H9 (cell line): ENCODE measurements around the gene PSME1. TPM values are rescaled to one million over a fixed set of nuclear protein-coding genes. Genes with fewer than 3 reads are reported as not detected.

ENCODE experiments used
- DNase-seq: peaks from one replicate; pipeline ENCODE4 v3.0.0-alpha.2; 2017
- H2AFZ ChIP-seq: one replicate; pipeline ENCODE4 v1.6.1; 2013; ENCODE audit warnings: mild to moderate bottlenecking, low read length, control low read depth, moderate library complexity
- H2AK5ac ChIP-seq: 2 replicates; pipeline ENCODE4 v1.6.1; 2013; ENCODE audit warnings: low read length, control low read depth, mixed read lengths; ENCODE audit not compliant: insufficient read length
- H2BK120ac ChIP-seq: one replicate; pipeline ENCODE4 v1.6.1; 2013; ENCODE audit warnings: low read depth, mild to moderate bottlenecking, low read length, control low read depth, inconsistent platforms; ENCODE audit not compliant: poor library complexity, severe bottlenecking
- H2BK12ac ChIP-seq: 2 replicates; pipeline ENCODE4 v1.6.1; 2013; ENCODE audit warnings: low read length, control low read depth, mixed read lengths, low read depth; ENCODE audit not compliant: insufficient read length
- H2BK15ac ChIP-seq: 2 replicates; pipeline ENCODE4 v1.6.1; 2013; ENCODE audit warnings: low read depth, low read length, control low read depth
- H2BK20ac ChIP-seq: one replicate; pipeline ENCODE4 v1.6.1; 2013; ENCODE audit warnings: low read depth, mild to moderate bottlenecking, low read length, control low read depth, inconsistent platforms; ENCODE audit not compliant: poor library complexity, severe bottlenecking
- H2BK5ac ChIP-seq: 2 replicates; pipeline ENCODE4 v1.6.1; 2013; ENCODE audit warnings: low read length, control low read depth, mixed read lengths; ENCODE audit not compliant: insufficient read length
- H3K14ac ChIP-seq: 2 replicates; pipeline ENCODE4 v1.6.1; 2013; ENCODE audit warnings: low read length, control low read depth; ENCODE audit not compliant: insufficient read depth
- H3K18ac ChIP-seq: 2 replicates; pipeline ENCODE4 v1.6.1; 2013; ENCODE audit warnings: low read depth, mild to moderate bottlenecking, mixed read lengths, low read length, control low read depth; ENCODE audit not compliant: insufficient read length
- H3K23ac ChIP-seq: 2 replicates; pipeline ENCODE4 v1.6.1; 2013; ENCODE audit warnings: low read length, control low read depth, mixed read lengths, low read depth; ENCODE audit not compliant: insufficient read length
- H3K23me2 ChIP-seq: 2 replicates; pipeline ENCODE4 v1.6.1; 2013; ENCODE audit warnings: low read depth, mild to moderate bottlenecking, mixed read lengths, low read length, control low read depth; ENCODE audit not compliant: insufficient read length, poor library complexity, severe bottlenecking
- H3K27ac ChIP-seq: 2 replicates; pipeline ENCODE4 v1.5.1; 2013; ENCODE audit warnings: low read length, control low read depth, mixed read lengths, low read depth; ENCODE audit not compliant: insufficient read length
- H3K27me3 ChIP-seq: 2 replicates; pipeline ENCODE4 v1.6.1; 2013; ENCODE audit warnings: low read length, control low read depth, inconsistent platforms; ENCODE audit not compliant: insufficient read depth
- H3K4ac ChIP-seq: 2 replicates; pipeline ENCODE4 v1.6.1; 2013; ENCODE audit warnings: low read depth, mild to moderate bottlenecking, control low read depth, inconsistent platforms, low read length, moderate library complexity
- H3K4me1 ChIP-seq: 2 replicates; pipeline ENCODE4 v1.6.1; 2013; ENCODE audit warnings: low read length, control low read depth, inconsistent platforms; ENCODE audit not compliant: insufficient read depth
- H3K4me2 ChIP-seq: 2 replicates; pipeline ENCODE4 v1.6.1; 2013; ENCODE audit warnings: low read length, control low read depth, mixed read lengths; ENCODE audit not compliant: insufficient read length, insufficient read depth
- H3K56ac ChIP-seq: 2 replicates; pipeline ENCODE4 v1.6.1; 2013; ENCODE audit warnings: low read depth, mild to moderate bottlenecking, mixed read lengths, low read length, control low read depth; ENCODE audit not compliant: insufficient read length
- H3K79me1 ChIP-seq: 2 replicates; pipeline ENCODE4 v1.6.1; 2013; ENCODE audit warnings: low read depth, mild to moderate bottlenecking, moderate library complexity, low read length, control low read depth, inconsistent platforms; ENCODE audit not compliant: insufficient read depth, poor library complexity, severe bottlenecking
- H3K79me2 ChIP-seq: 2 replicates; pipeline ENCODE4 v1.6.1; 2013; ENCODE audit warnings: low read length, control low read depth, inconsistent platforms; ENCODE audit not compliant: insufficient read depth
- H3K9ac ChIP-seq: 2 replicates; pipeline ENCODE4 v1.6.1; 2013; ENCODE audit warnings: low read length, control low read depth, mixed read lengths; ENCODE audit not compliant: insufficient read length; ENCODE audit errors: extremely low read depth
- H3K9me3 ChIP-seq: one replicate; pipeline ENCODE4 v1.6.1; 2013; ENCODE audit warnings: low read depth, low read length, inconsistent platforms; ENCODE audit not compliant: control insufficient read depth
- H3T11ph ChIP-seq: one replicate; pipeline ENCODE4 v1.6.1; 2013; ENCODE audit warnings: mild to moderate bottlenecking, low read length, control low read depth, inconsistent platforms
- H4K20me1 ChIP-seq: one replicate; pipeline ENCODE4 v1.6.1; 2013; ENCODE audit not compliant: control insufficient read depth, insufficient read length, insufficient read depth
- H4K5ac ChIP-seq: 2 replicates; pipeline ENCODE4 v1.6.1; 2013; ENCODE audit warnings: low read depth, mild to moderate bottlenecking, mixed read lengths, low read length, control low read depth; ENCODE audit not compliant: insufficient read length
- H4K8ac ChIP-seq: replicated peaks from 2 replicates; pipeline ENCODE4 v1.6.1; 2013; ENCODE audit warnings: low read length, control low read depth, mixed read lengths, low read depth; ENCODE audit not compliant: insufficient read length
- H4K91ac ChIP-seq: 2 replicates; pipeline ENCODE4 v1.6.1; 2013; ENCODE audit warnings: low read depth, mild to moderate bottlenecking, moderate library complexity, mixed read lengths, low read length, control low read depth; ENCODE audit not compliant: insufficient read length
- H3K27ac Mint-ChIP-seq, 3 experiments: 2 replicates in 2 of 3; 3 replicates in 1 of 3; pipeline ENCODE4 v1.8.0; 2020 to 2021; ENCODE audit warnings: mixed read lengths in 3 of 3, mild to moderate bottlenecking in 1 of 3, moderate library complexity in 1 of 3
- H3K27me3 Mint-ChIP-seq: 2 replicates; pipeline ENCODE4 v1.8.0; 2021; ENCODE audit warnings: low read depth, mild to moderate bottlenecking, moderate library complexity, mixed read lengths
- H3K36me3 Mint-ChIP-seq, 3 experiments: 2 replicates in 2 of 3; 3 replicates in 1 of 3; pipeline ENCODE4 v1.8.0; 2020 to 2021; ENCODE audit warnings: low read depth in 3 of 3, mixed read lengths in 3 of 3; ENCODE audit not compliant: insufficient read depth in 1 of 3
- H3K4me1 Mint-ChIP-seq, 2 experiments: 2 replicates each; pipeline ENCODE4 v1.8.0; 2020; ENCODE audit warnings: mixed read lengths in 2 of 2
- H3K4me3 Mint-ChIP-seq, 2 experiments: 2 replicates in 1 of 2; 3 replicates in 1 of 2; pipeline ENCODE4 v1.8.0; 2020 to 2021; ENCODE audit warnings: mild to moderate bottlenecking in 2 of 2, mixed read lengths in 2 of 2, moderate library complexity in 1 of 2
- H3K9me3 Mint-ChIP-seq, 2 experiments: 2 replicates in 1 of 2; 3 replicates in 1 of 2; pipeline ENCODE4 v1.8.0; 2020; ENCODE audit warnings: mild to moderate bottlenecking in 2 of 2, mixed read lengths in 2 of 2, moderate library complexity in 1 of 2
- CTCF ChIP-seq: fragments of 200-600 bp; sonication (generic); conservative IDR thresholded peaks from 3 replicates; pipeline ENCODE4 v1.8.0; 2021; ENCODE audit warnings: antibody characterized with exemption, mild to moderate bottlenecking
- WGBS: extraction: QIAGEN DNeasy Blood & Tissue Kit; methylation state at CpG from one replicate; pipeline ENCODE4 v1.1.7; 2013; ENCODE audit warnings: missing lambda C conversion rate, low lambda C conversion rate, mixed read lengths; ENCODE audit not compliant: insufficient read length; ENCODE audit errors: extremely low coverage; 5-methylcytosine and 5-hydroxymethylcytosine counted together
- total RNA-seq: library from RNA; stranded (reverse); gene quantifications from 2 replicates; pipeline ENCODE4 v1.2.1, GENCODE V29; 2021

PSME1 gene
- total RNA-seq, 1 experiment from 2014 or later: 109 TPM

- Histone ChIP-seq H2BK120ac (no peak overlapping the region), H3K27me3 (no peaks in the 10 kb centered on the region), H4K20me1 (no peaks in the 10 kb centered on the region), H4K5ac (no peak overlapping the region), H2BK15ac (no peak overlapping the region), H3K9me3 (no peaks in the 10 kb centered on the region), H3K79me2 (no peaks in the 10 kb centered on the region), H4K91ac (no peak overlapping the region), H2AFZ (no peak overlapping the region), H3K79me1 (no peaks in the 10 kb centered on the region), H3K23me2 (peaks cover 6% of the 10 kb centered on the region), H2BK5ac (no peak overlapping the region), H3K4me1 (no peaks in the 10 kb centered on the region), H4K8ac (no peak overlapping the region), H3K23ac (no peak overlapping the region), H3K14ac (no peak overlapping the region), H2AK5ac (no peak overlapping the region), H2BK12ac (no peak overlapping the region), H3K9ac (no peak overlapping the region), H3K4me2 (no peak overlapping the region), H3K4ac (no peak overlapping the region), H3K27ac (no peak overlapping the region), H3T11ph (no peak overlapping the region), H2BK20ac (no peak overlapping the region), H3K18ac (no peak overlapping the region), H3K56ac (no peak overlapping the region)
- Mint-ChIP-seq H3K36me3 (no peaks in the 10 kb centered on the region; a peak in 1 of 7 replicates), H3K4me3 (no peak overlapping the region), H3K27me3 (no peaks in the 10 kb centered on the region), H3K4me1 (peaks cover 8 to 10% of the 10 kb centered on the region in 2 experiments), H3K27ac (peak overlapping the region in 1 of 3 experiments; percentile 50; a peak in 2 of 7 replicates), H3K9me3 (0 out of 5 replicates have a peak, but pooled peaks cover 0 to 2% of the 10 kb centered on the region in 2 experiments)
- no peak for TF ChIP-seq CTCF
- no CpG with 5 or more reads among the region's 15 CpGs for WGBS
- DNase-seq: no peak
Measured at GRCh38 chr14:24131549-24131966, 4.4 kb upstream of the PSME1 start.
